ENCODE results near the gene IDNK.

Gene IDNK

DNA sequence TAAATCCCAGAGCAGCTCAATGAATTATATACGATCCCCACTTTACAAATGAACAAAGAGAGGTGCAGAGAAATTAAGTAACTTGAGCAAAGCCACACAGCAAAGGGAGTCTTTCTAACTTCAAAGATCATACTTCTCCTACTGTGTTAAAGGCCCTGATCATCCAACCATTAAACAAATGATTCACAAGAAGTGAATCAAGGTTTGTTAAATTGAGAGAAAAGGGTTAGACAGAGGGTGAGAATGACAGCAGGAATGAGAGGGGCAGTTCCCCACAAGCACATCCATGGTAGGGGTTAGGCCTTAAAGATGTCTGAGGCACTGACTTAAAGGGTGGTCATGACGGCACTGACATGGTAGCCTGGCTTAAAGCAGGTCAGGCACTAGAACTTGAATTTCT is 10.7 kb downstream of the IDNK start:
- no peak for DNase-seq

DNA sequence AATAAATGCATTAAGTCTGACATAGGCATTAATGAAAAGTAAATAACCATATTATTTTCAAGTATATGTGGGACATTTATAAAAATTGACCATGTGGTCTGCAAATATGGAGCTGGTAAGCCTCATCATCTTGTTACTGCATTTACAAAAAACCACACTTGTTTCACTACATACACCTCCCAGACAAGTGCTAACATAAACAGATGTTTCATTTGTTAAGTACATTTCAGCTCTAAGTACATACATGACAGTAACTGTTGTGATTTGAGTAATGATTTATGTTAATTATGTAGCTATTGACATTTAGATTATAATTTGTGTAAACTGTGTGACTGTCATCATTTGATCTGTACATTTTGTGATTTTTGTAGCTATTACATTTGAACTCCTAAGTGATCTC is 13.9 kb downstream of the IDNK start:
- no peak for DNase-seq

DNA sequence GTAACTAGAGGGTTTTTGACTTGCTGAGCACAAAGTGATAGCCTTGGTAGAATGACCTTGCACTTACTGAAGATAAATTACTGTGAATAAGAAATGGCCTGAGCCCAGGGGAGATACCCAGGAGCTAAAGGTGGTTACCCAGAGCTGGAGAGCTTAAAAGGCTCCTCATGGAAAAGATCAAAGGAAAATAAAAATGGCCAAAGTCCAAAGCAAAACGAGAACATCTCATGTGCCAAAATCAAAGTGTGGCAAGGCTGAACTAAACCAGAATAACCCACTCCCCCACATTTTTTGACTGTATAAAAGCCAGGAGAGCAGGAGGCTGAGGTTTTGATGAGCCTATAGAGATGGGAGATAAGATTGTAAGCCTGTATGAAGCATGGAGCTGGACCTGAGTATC is 14.4 kb downstream of the IDNK start:
- no peak for DNase-seq

DNA sequence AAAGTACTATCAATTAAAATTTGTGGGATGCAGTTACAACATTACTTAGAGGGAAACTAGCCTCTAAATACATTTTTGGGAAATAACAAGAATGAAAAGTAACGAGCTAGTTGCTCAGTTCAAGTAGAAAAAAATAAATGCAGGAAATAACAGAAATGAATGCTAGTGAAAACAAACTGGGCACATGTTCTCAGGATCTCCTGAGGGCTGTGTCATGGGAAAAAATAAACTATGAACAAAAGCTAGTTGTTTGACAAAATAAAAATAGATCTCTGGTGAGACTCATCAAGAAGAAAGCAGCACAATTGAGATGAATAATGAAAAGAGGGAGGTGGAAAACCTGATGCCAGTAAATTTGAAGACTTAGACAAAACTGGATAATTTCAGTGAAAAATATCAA is 16.3 kb downstream of the IDNK start:
- DNase-seq, result no peak

DNA sequence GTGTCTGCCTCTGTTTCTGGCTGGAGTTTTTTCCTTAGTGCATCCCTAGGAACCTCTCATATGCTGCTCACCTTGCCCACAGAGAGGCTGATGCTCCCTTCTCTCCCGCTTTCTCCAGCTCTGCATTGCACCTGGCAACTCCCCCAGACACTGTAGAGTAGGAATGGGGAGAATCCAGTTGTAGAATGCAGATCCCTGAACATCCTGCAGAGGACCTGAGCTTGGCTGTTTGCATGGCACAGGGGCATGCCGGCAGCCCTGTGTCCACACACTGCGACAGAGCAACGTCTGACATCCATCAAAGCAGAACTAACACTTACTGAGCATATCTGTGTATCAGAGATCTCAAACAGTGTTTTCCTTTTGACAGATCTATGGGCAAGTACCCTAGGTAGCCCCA is 19.9 kb downstream of the IDNK start:
- no peak for DNase-seq

DNA sequence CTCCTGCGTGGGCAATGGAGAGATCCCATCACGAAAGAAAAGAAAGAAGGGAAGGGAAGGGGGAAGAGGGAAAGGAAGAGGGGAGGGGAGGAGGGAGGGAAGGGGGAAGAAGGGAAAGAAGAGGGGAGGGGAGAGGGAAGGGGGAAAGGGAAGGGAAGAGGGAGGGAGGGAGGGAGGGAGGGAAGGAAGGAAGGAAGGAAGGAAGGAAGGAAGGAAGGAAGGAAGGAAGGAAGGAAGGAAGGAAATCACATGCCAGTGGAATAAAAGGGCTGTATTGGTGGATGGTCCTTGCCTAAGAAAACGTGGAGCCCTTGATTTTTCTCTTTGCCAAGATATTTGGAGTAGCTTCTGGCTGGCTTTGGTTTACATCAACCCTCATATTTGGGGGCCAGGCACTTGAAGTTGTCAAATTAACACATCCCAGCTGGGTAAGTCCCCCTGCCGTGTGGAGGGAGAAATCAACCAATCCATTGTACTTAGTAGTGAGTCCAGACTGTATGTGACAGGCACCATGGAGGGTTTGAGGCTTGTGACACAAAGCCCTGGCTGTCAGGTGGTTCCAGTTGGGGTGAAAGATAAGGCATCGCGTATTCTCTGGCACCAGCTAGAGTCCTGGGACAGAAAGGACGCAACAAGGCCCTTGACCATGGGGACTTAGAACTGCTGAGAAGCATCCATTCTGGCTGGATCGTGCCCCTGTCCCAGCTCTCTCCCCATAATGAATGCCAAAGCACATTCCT is 23.7 kb downstream of the IDNK start:
- no peak for DNase-seq

DNA sequence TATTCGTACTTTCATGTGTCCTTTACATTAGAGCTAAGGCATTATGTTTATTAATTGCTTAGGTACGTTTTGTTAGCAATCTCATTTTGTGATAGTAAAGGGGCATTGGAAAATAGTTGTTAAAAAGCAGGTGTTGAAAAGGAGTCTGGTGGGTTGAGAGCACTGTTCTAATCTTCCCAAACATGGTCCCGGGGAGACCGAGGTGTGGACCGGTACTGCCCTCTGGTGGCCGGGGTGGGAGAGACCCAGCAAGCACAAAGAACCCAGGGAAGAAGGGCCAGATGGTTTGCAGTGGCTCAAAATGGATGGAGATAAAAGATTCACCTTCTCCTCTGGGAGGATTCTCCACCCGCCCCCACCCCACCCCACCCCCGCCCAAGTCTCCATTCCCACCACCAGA is 26.1 kb downstream of the IDNK start:
- DNase-seq, result peak; percentile 51

DNA sequence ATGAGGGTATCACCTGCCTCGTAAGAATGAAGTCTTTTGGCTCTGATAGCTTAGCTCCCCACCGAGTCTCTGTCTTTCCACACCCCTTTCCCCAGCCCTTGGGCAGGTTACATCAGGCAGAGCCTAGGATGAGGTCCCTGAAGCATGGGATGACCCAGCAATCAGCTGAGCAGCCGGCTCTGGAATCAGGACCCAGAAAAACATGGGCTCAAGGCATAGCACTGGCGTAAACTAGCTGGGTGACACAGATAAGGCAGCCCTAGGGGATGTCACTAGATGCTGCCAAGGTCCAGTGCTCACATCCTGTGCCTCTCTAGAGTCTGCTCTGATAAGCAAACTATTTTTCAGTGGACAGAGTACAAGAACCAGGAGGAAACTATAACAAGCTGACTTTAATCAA is 26.6 kb downstream of the IDNK start:
- no peak for DNase-seq

DNA sequence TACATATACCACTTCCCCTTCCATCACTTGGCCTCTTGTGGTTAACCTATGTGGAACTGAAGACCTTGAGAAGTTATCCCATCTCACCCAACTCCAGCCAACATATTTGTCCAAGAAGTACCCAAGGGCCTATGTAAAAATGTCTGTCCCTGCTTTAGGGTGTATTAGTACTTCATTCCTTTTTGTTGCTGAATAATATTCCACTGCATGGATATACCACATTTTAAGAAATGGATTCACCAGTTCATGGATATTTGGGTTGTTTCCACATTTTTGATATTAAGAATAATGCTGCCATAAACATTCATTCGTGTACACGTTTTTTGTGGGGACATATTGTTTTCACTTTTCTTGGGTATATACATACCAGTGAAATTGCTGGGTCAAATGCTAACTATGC is 28.6 kb downstream of the IDNK start:
- DNase-seq, result no peak

DNA sequence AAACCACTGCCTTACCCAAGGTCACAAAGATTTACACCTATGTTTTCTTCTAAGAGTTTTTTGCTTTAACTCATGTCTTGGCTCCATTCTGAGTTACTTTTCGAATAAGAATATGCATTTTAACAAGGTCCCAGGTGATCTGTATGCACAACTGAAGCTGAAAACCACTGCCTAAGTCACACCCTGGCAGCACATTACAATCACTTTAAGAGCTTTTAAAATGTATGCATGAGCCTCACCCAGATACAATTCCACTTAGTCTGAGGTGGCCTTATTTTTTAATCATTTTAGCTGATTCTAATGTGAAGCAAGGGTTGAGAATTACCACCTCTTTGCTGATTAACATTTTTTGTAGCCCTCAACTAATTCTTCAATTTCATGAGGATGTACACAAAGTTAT is 29.5 kb downstream of the IDNK start:
- no peak for DNase-seq

DNA sequence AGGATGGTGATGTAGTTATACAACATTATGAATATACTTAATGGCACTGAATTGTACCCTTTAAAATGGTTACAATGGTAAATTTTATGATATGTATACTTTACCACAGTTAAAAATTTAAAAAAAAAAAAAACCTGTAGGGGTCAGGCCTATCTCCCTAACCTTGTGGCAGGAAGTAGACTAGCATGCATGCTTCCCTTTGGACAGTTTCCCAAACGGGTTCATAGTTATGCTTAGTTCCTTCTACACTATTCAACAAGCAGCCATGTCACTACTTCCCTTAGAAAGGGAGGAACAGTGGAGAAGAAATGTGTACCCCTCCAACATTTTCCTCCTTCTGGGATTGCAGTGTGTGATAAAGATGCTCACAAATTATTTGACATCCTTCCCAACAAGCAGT is 32.5 kb downstream of the IDNK start:
- DNase-seq, result no peak

DNA sequence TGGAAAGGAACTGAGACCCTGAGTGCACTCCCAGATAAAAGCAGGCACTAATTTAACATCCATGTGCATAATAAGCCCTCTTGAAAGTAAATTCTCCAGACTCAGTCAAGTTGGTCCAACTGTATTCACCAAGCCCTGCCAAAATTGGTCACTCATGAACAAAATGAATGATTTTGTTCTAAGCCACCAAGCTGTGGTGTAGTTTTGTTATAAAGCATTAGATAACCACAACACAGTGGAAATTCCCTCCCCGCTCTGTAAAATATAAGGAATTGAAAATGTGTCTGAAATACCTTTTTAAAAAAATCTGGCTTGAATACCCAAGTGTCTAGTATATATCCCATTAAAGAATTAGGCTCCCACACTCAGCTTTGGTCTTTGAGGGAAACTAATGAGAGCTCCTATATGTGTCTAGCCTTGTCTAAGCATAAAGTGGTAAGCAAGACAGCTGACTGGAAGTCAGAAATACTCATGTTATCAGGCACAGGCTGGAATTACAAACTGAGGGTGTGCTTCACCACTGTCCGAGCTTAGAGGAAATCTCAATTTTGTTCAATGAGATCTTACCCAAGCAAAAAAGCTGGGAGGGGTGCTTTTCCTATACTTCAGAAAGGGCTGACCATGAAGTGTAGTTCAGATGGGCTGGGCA is 33.2 kb downstream of the IDNK start:
- DNase-seq, result no peak

DNA sequence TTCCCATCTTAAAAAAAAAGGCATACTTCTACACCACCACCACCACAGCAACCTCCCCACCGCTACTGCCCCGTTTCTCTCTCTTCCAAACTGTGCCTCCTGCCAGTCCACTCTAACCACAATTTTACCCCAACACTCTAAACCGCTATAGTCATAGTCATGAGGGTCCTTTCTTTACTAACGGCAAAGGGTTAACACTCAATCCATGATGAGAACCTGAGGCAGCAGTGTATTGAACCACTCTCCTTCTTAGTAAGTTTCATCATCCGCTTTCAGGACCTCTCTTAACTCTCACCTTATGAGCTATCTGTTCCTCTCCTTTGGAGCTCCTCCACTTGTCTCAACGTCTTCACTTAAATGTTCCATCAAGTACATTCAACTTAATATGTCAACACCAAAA is 34.0 kb downstream of the IDNK start:
- no peak for DNase-seq

DNA sequence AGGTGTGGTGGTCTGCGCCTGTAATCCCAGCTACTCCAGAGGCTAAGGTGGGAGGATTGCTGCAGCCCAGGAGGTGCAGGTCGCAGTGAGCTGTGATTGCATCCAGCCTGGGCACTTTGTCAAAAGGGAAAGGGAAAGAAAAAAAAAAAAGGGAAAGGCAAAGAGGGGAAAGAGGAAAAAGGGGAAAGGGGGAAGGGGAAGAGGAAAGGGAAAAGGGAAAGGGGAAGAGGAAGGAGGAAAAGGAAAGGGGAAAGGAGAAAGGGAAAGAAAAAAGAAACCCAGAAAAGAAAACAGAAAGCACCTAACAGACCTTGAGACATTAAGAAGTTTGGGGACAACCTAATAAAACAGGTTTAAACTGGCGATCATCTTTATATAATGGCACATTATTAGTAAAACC is 40.0 kb downstream of the IDNK start:
- no peak for DNase-seq

DNA sequence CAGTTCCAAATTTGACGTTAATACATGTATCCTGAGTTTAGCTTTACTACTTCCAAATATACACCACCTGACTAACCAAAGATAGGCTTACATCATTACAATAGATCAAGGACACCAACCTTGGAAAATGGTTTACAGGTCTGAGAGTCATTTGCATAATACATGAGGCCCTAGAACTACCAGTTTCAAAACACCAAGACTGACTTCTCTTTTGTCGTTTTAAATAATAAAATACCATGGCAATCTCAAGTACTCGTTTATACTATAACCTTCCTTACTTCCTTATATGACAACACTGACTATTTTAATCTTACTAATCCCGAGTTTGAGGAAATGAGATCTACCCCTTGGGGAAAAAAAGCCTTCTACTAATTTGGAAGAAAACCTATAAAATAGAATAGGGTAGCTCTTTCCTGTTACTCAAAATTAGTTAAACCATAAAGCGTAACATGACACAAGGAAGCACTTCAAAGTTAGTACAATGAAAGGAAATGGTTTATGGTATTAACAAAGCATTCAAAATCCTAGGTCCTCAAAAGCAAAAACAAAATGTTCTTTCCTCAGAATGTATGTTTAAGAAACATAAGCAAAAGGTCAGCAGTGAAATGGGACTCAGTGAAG is 42.7 kb downstream of the IDNK start:
- DNase-seq, result no peak

DNA sequence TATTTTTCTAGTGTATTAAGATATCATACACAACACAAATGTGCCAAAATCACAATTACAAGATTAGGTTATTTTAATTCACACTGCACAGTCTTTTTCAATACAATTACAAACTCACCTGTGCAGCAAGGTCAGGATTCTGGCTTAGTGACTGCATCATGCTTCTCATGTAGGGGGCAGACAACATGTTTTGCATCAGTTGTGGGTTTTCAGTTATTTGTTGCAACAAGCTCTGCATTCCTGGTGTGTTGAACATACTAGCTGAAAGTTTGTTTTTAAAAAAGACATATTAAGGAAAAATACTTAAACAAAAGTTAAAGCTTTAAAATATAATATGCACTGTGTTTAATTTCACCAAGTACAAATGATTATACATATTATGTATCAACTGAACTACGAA is 46.1 kb downstream of the IDNK start:
- peak; percentile 12 for DNase-seq

DNA sequence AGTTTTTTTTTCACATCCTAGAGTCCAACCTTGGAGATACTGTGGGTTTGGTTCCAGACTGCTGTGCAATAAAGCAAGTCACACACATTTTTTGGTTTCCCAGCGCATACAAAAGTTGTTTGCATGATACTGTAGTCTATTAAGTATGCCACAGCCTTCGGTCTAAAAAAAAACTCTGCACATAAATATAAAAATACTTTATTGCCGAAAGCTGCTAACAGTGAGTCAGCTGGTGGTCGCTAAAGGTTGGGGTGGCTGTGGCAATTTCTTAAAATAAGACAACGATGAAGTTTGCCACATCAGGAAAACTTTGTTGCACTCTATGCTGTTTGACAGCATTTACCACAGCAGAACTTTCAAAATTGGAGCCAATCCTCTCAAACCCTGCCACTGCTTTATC is 47.4 kb downstream of the IDNK start:
- peak; percentile 7 for DNase-seq

DNA sequence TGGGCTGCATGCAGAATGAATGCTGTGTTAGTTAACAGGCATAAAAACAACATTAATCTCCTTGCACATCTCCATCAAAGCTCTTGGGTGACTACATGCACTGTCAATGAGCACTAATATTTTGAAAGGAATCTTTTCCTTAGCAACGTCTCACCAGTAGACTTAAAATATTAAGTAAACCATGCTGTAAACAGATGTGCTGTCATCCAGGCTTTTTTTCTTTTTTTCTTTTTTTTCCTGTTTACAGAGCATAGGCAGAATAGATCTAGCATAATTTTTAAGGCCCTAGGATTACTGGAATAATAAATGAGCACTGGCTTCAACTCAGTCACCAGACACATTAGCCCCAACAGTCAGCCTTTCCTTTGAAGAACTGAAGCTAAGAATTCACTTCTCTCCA is 48.5 kb downstream of the IDNK start:
- DNase-seq, result no peak

DNA sequence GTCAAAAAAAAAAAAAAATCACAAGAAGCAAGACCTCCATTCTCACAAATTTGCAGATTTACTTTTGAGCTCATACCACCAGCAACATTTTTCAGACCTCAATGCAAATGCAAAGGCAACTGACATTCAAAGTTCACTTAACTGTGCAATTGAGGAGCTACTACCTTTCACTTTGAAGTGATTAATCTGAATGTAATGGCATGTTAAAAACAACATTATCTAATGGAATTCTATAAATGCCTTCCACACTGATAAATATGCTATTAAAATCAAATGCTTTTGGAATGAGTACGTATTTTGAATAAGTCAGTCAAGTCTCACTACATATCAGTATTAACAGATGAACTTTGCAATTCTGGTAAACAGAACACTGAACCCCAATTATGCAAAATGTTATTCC is 52.5 kb downstream of the IDNK start:
- DNase-seq, result no peak

DNA sequence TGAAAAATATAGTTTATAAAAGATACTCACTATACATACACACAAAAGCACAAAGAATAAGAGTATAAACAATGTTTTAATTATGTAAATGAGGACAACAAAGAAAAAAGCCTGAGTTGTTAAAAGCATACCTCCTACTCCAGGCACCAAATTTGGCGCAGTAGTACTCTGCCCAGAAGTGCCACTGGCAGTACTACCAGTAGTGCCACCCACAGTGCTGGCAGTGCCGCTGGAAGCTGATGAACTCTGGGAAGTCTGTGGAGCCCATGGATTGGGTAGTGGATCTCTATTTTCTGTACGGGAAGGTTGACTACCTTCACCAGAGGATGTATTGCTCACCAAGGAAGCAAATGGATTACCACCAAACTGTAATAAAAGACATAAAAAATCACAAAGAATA is 54.7 kb downstream of the IDNK start:
- DNase-seq, result no peak

DNA sequence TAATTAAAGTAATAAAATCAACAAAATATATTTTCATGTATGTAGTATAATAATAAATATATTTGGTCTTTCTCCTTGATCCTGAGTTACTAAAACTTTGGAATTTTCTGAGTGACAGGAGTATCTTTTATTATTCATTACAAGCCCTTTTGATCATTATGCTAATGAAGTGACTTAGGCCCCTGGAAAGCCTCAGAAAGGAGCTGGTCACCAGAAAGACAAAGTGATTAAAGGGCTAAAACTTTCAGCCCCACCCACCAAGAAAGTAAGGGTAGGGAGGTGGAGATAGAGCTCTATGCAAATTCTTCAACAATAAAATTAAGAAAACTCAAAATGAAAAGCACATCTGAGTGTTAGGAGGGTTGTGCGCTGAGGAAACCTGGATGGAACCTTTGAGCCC is 57.3 kb downstream of the IDNK start:
- DNase-seq, result no peak

DNA sequence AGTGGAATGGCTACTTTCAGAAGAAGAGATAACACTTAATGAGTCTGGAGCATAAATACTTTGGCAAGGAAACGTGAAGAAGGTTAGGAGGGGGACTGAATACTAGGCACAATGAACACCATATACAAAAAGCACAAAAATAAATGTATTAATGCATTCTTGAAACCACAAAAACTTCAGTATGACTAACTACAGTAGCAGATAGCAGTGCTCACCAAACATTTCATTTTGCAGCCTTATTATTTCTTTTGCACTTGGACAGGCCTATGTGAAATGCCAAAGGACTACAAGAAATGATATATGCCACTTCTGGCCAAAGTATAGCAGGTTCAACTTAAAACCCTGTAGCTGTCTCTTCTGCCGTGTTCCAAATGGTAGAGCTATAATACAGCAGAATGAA is 58.5 kb downstream of the IDNK start:
- no peak for DNase-seq

DNA sequence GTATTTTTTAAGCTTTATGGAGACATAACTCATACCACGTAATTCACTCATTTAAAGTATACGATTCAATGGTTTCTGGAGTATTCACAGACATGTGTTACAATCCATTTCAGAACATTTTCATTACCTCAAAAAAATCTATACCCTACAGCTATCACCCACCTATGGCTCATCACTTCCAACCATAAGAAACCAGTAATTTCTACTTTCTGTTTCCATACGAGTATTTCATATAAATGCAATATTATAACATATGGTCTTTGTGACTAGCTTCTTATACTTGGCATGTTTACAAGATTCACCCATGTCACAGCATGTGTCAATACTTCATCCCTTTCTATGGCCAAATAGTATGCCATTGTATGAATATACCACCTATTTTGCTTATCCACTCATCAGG is 66.0 kb downstream of the IDNK start:
- DNase-seq, result no peak

DNA sequence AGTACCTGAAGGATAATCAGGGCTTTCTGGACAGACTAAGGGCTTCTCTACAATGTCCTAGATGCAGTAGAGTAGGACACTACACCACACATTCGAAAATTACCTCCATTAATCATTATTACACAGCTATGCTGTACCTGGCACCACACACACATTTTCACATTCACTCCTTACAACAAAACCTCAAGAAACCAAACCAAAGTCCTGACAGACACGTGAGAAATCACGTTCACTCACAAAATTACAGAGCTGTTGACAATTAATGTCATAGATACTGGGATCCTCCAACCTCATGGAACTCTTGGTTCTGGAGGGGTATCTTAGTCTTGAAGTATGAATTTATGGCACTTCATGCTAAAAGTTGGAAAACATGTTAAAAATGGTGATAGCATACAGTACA is 68.5 kb downstream of the IDNK start:
- DNase-seq, result no peak
